HEK293 (cell line): ENCODE results near the gene AJM1.

Source experiments
- CTCF ChIA-PET: fragments of 350-600 bp; formaldehyde crosslinking; extraction: SDS; loops from one replicate; lab custom pipeline; 2021; ENCODE audit warnings: antibody characterized with exemption; lab: Yijun Ruan, JAX
- POLR2A ChIA-PET: fragments of 300-600 bp; formaldehyde crosslinking; extraction: SDS; loops from one replicate; lab custom pipeline; 2020; ENCODE audit warnings: antibody characterized with exemption, inconsistent platforms; lab: Yijun Ruan, JAX
- H3K27ac ChIP-seq: fragments of 200-500 bp; sonication (Bioruptor generic); 2 replicates; pipeline ENCODE4 v1.5.1; 2014; ENCODE audit warnings: low read depth, low read length, control low read depth, inconsistent platforms; ENCODE audit errors: extremely low read depth
- H3K36me3 ChIP-seq, 2 experiments: fragments of 200-500 bp in 1 of 2; sonication (Bioruptor generic) in 1 of 2; 1 replicate in 1 of 2; 2 replicates in 1 of 2; pipeline ENCODE4 v1.5.1; 2014 to 2017; ENCODE audit warnings: inconsistent platforms in 2 of 2, low read length in 2 of 2; ENCODE audit not compliant: control insufficient read depth in 2 of 2, insufficient read depth in 1 of 2
- H3K4me1 ChIP-seq: fragments of 200-500 bp; sonication (Bioruptor generic); 2 replicates; pipeline ENCODE4 v1.5.1; 2014; ENCODE audit warnings: mild to moderate bottlenecking, low read length, inconsistent platforms; ENCODE audit not compliant: control insufficient read depth, insufficient read depth
- H3K4me3 ChIP-seq: 2 replicates; pipeline ENCODE4 v1.5.1; 2011; ENCODE audit warnings: low read depth, mild to moderate bottlenecking, control low read depth, low read length, moderate library complexity
- H3K9me3 ChIP-seq: fragments of 200-500 bp; sonication (Bioruptor generic); 2 replicates; pipeline ENCODE4 v1.5.1; 2014; ENCODE audit warnings: low read depth, low read length, inconsistent platforms; ENCODE audit not compliant: control insufficient read depth, insufficient read depth
- GLIS2 ChIP-seq: fragments of 450-650 bp; formaldehyde crosslinking; IDR thresholded peaks from 2 replicates; pipeline ENCODE4 v1.5.1; 2016; ENCODE audit warnings: missing biosample characterization, missing genetic modification characterization
- KLF1 ChIP-seq: fragments of 450-650 bp; formaldehyde crosslinking; IDR thresholded peaks from 2 replicates; pipeline ENCODE4 v1.5.1; 2016; ENCODE audit warnings: missing biosample characterization, missing genetic modification characterization
- KLF8 ChIP-seq: fragments of 450-650 bp; formaldehyde crosslinking; IDR thresholded peaks from 2 replicates; pipeline ENCODE4 v1.5.1; 2016; ENCODE audit warnings: missing biosample characterization, missing genetic modification characterization
- MZF1 ChIP-seq: fragments of 450-650 bp; formaldehyde crosslinking; IDR thresholded peaks from 2 replicates; pipeline ENCODE4 v1.5.1; 2017; ENCODE audit warnings: missing biosample characterization, missing genetic modification characterization, borderline replicate concordance
- ZBTB8A ChIP-seq: fragments of 450-650 bp; formaldehyde crosslinking; IDR thresholded peaks from 2 replicates; pipeline ENCODE4 v1.5.1; 2016; ENCODE audit warnings: missing biosample characterization, missing genetic modification characterization
- ZNF140 ChIP-seq: fragments of 450-650 bp; formaldehyde crosslinking; IDR thresholded peaks from 2 replicates; pipeline ENCODE4 v1.5.1; 2016; ENCODE audit warnings: missing biosample characterization, missing genetic modification characterization
- ZNF148 ChIP-seq: fragments of 450-650 bp; formaldehyde crosslinking; IDR thresholded peaks from 2 replicates; pipeline ENCODE4 v1.5.0; 2017; ENCODE audit warnings: missing biosample characterization, missing genetic modification characterization, borderline replicate concordance
- ZNF184 ChIP-seq: fragments of 450-650 bp; IDR thresholded peaks from 2 replicates; pipeline ENCODE4 v1.5.1; 2018; ENCODE audit warnings: missing biosample characterization, mild to moderate bottlenecking, missing genetic modification characterization
- ZNF19 ChIP-seq: fragments of 450-650 bp; formaldehyde crosslinking; IDR thresholded peaks from 2 replicates; pipeline ENCODE4; 2016; ENCODE audit warnings: missing biosample characterization, missing genetic modification characterization, low read depth
- ZNF202 ChIP-seq: fragments of 450-650 bp; formaldehyde crosslinking; IDR thresholded peaks from 2 replicates; pipeline ENCODE4 v1.5.1; 2016; ENCODE audit warnings: missing biosample characterization, missing genetic modification characterization, borderline replicate concordance
- ZNF37A ChIP-seq: fragments of 450-650 bp; IDR thresholded peaks from 2 replicates; pipeline ENCODE4 v1.5.1; 2018; ENCODE audit warnings: missing biosample characterization, missing genetic modification characterization
- ZNF394 ChIP-seq: fragments of 450-650 bp; formaldehyde crosslinking; IDR thresholded peaks from 2 replicates; pipeline ENCODE4 v1.5.1; 2016; ENCODE audit warnings: missing biosample characterization, missing genetic modification characterization, mild to moderate bottlenecking, moderate library complexity, borderline replicate concordance
- ZNF776 ChIP-seq: fragments of 450-650 bp; formaldehyde crosslinking; IDR thresholded peaks from 2 replicates; pipeline ENCODE4 v1.5.0; 2017; ENCODE audit warnings: missing biosample characterization, missing genetic modification characterization, borderline replicate concordance
- TF ChIP-seq, protein P1 (sequence below): fragments of 450-650 bp; formaldehyde crosslinking; IDR thresholded peaks from 2 replicates; pipeline ENCODE4 v1.5.1; 2016; ENCODE audit warnings: missing biosample characterization, missing genetic modification characterization
- TF ChIP-seq, protein P2 (sequence below): fragments of 450-650 bp; formaldehyde crosslinking; IDR thresholded peaks from 2 replicates; pipeline ENCODE4 v1.5.1; 2016; ENCODE audit warnings: missing biosample characterization, missing genetic modification characterization
- TF ChIP-seq, protein P3 (sequence below): fragments of 450-650 bp; formaldehyde crosslinking; IDR thresholded peaks from 2 replicates; pipeline ENCODE4 v1.5.1; 2016; ENCODE audit warnings: missing biosample characterization, missing genetic modification characterization

AJM1 gene

DNA sequence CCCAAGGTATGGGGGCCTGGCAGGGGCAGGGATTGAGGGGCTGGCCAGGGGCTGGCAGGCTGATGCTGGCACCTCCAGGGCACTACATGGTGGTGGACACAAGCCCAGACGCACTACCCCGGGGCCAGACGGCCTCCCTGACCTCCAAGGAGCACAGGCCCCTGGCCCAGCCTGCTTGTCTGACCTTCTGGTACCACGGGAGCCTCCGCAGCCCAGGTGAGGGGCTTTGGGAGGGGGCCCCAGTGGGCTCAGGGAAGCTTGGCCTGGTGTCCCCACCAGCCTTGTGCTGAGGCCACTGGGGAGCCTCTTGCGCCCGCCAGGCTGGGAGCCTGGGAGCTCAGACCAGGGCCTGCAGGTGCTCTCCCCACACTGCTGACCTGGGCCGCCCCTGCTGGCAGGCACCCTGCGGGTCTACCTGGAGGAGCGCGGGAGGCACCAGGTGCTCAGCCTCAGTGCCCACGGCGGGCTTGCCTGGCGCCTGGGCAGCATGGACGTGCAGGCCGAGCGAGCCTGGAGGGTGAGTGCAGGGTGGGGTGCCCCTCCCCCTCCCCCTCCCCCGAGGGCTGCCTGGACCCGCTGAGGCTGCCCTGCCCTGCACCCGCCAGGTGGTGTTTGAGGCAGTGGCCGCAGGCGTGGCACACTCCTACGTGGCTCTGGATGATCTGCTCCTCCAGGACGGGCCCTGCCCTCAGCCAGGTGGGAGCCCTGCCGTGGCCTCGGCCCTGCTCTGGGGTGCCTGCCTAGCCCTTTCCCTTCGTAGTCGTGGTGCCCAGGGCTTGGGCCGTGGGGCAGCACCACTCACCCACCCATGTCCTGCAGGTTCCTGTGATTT is 15.5 kb downstream of the AJM1 start (continued):
- TF ChIP-seq, protein P1, sequence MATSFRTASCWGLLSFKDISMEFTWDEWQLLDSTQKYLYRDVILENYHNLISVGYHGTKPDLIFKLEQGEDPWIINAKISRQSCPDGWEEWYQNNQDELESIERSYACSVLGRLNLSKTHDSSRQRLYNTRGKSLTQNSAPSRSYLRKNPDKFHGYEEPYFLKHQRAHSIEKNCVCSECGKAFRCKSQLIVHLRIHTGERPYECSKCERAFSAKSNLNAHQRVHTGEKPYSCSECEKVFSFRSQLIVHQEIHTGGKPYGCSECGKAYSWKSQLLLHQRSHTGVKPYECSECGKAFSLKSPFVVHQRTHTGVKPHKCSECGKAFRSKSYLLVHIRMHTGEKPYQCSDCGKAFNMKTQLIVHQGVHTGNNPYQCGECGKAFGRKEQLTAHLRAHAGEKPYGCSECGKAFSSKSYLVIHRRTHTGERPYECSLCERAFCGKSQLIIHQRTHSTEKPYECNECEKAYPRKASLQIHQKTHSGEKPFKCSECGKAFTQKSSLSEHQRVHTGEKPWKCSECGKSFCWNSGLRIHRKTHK (tag by site-specific recombination), result no peak
- no peak for TF ChIP-seq ZNF19 (tag by site-specific recombination)
- TF ChIP-seq KLF1 (tag by site-specific recombination), result 0 out of 2 replicates have a peak, but pooled peaks have one; percentile 19
- no peak; the same call in none of the 2 replicates for TF ChIP-seq ZBTB8A (tag by site-specific recombination)
- TF ChIP-seq ZNF202 (tag by site-specific recombination), result no peak

GRCh38 chr9:136858452-136858843 is 16.2 kb downstream of the AJM1 start:
- POLR2A ChIA-PET, result interaction anchor here (1.1 to 1.7 kb wide), 4 partner anchors 10 to 177 kb away, joined by 3 to 5 read pairs (median 4); partner anchors contain the start of genes AJM1 and TRAF2
- H3K4me1 ChIP-seq, result no peaks in the 10 kb centered on the region
- TF ChIP-seq ZNF37A (tag by site-specific recombination) (no peak), ZBTB8A (tag by site-specific recombination) (no peak), ZNF148 (no peak), ZNF140 (tag by site-specific recombination) (no peak)
- TF ChIP-seq, all 188 proteins: peak for 0
- H3K4me3 ChIP-seq, result no peak overlapping the region
- H3K27ac ChIP-seq, result no peak overlapping the region
- CTCF ChIA-PET, result no interaction called here
- peaks cover 0 to 55% of the 10 kb centered on the region in 2 experiments; a peak in 1 of 3 replicates for H3K36me3 ChIP-seq
- H3K9me3 ChIP-seq, result no peaks in the 10 kb centered on the region

DNA sequence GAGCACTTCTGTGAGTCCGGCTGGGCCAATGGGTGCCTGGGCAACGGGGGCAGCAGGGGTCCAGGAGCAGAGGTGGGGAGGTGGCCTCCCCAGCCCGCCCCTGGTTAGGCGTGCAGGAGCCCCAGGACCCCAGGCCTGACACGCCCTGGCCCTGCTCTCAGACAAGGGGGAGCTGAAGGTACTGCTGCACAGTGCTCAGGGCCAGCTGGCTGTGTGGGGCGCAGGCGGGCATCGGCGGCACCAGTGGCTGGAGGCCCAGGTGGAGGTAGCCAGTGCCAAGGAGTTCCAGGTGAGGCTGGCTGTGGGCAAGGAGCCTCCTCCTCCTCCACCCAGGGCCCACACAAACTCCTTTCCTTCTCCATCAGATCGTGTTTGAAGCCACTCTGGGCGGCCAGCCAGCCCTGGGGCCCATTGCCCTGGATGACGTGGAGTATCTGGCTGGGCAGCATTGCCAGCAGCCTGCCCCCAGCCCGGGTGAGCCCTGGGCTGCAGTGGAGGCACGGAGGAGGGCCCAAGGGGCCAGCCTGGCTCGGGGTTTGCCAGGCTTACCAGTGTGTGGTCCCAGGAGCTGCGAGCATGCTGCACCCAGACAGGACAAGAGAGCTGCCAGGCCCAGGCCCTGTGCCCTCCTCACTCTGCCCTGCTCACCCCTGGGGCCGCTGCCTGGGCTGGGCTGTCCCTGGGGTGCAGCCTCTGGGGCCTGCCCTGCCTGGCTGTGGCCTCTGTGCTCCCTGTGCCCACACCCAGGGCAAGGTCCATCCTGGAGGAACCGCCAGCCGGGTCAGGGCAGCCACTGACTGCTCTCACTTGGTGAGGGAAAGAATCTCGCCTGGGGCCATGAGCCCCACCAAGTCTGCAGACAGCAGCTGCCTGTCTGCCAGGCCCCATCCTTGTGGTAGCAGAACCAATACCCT is 16.8 kb downstream of the AJM1 start:
- CTCF ChIA-PET, result no interaction called here
- POLR2A ChIA-PET, result interaction anchor here (0.5 to 1.7 kb wide), 6 partner anchors 10 to 893 kb away, joined by 3 to 5 read pairs (median 4); partner anchors contain the start of genes AJM1 and TRAF2
- peaks cover 0 to 62% of the 10 kb centered on the region in 2 experiments; a peak in 2 of 3 replicates for H3K36me3 ChIP-seq
- no peaks in the 10 kb centered on the region for H3K9me3 ChIP-seq
- no peak overlapping the region for H3K27ac ChIP-seq
- H3K4me1 ChIP-seq, result no peaks in the 10 kb centered on the region
- no peak overlapping the region for H3K4me3 ChIP-seq
- TF ChIP-seq ZNF184 (tag by site-specific recombination) (no peak), MZF1 (no peak), ZNF394 (tag by site-specific recombination) (peak; percentile 38; the same call in 1 of the 2 replicates), GLIS2 (0 out of 2 replicates have a peak, but pooled peaks have one; percentile 11), KLF8 (tag by site-specific recombination) (no peak), ZBTB8A (tag by site-specific recombination) (no peak), ZNF37A (tag by site-specific recombination) (no peak), ZNF776 (no peak)
- TF ChIP-seq, protein P2, sequence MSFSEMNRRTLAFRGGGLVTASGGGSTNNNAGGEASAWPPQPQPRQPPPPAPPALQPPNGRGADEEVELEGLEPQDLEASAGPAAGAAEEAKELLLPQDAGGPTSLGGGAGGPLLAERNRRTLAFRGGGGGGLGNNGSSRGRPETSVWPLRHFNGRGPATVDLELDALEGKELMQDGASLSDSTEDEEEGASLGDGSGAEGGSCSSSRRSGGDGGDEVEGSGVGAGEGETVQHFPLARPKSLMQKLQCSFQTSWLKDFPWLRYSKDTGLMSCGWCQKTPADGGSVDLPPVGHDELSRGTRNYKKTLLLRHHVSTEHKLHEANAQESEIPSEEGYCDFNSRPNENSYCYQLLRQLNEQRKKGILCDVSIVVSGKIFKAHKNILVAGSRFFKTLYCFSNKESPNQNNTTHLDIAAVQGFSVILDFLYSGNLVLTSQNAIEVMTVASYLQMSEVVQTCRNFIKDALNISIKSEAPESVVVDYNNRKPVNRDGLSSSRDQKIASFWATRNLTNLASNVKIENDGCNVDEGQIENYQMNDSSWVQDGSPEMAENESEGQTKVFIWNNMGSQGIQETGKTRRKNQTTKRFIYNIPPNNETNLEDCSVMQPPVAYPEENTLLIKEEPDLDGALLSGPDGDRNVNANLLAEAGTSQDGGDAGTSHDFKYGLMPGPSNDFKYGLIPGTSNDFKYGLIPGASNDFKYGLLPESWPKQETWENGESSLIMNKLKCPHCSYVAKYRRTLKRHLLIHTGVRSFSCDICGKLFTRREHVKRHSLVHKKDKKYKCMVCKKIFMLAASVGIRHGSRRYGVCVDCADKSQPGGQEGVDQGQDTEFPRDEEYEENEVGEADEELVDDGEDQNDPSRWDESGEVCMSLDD (tag by site-specific recombination), result peak; percentile 52; the same call in 1 of the 2 replicates
- TF ChIP-seq, protein P3, sequence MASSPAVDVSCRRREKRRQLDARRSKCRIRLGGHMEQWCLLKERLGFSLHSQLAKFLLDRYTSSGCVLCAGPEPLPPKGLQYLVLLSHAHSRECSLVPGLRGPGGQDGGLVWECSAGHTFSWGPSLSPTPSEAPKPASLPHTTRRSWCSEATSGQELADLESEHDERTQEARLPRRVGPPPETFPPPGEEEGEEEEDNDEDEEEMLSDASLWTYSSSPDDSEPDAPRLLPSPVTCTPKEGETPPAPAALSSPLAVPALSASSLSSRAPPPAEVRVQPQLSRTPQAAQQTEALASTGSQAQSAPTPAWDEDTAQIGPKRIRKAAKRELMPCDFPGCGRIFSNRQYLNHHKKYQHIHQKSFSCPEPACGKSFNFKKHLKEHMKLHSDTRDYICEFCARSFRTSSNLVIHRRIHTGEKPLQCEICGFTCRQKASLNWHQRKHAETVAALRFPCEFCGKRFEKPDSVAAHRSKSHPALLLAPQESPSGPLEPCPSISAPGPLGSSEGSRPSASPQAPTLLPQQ (tag by site-specific recombination), result peak; percentile 93
